ENCODE results near the gene HPSE.

HPSE gene

GRCh38 chr4:83263106-83263505 is 71.5 kb downstream of the HPSE start:
- WGBS: 81% methylated on average over 1 of the region's 1 CpG
- H3K9ac ChIP-seq (ENCODE audit: low read depth, low read length): no peak overlapping the region
- peaks cover 50% of the 10 kb centered on the region for H3K36me3 ChIP-seq (ENCODE audit: insufficient read depth, low read length)
- H3K9me3 ChIP-seq (ENCODE audit: insufficient read depth, low read depth, low read length): no peaks in the 10 kb centered on the region
- no peaks in the 10 kb centered on the region for H3K27me3 ChIP-seq (ENCODE audit: insufficient read depth, low read length)
- no peaks in the 10 kb centered on the region for H3K4me1 ChIP-seq (ENCODE audit: insufficient read depth, low read length)
- H3K27ac ChIP-seq (ENCODE audit: low read depth, low read length): no peak overlapping the region
- H3K4me3 ChIP-seq (ENCODE audit: low read length): no peak overlapping the region

DNA sequence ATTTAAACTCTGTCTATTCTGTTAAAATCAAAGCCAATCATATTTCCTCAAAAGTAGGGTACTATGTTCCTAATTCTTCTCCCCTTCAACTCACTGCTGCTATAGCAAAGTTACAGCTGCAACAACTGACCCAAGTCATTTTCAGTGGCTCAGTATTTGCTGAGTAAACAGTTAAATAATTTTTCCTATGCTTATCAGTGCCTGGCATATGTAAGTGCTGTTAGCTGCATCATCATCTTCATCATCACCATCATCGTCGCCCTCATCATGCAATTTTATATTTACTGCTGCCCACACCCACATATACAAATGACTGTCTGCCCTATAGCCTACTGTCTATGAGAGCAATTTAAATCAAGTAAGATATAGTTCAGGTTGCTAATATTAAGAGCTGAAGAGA is 72.0 kb downstream of the HPSE start:
- no peak overlapping the region for H3K9ac ChIP-seq (ENCODE audit: low read depth, low read length)
- no peak overlapping the region for H3K4me3 ChIP-seq (ENCODE audit: low read length)
- peaks cover 47% of the 10 kb centered on the region for H3K36me3 ChIP-seq (ENCODE audit: insufficient read depth, low read length)
- H3K4me1 ChIP-seq (ENCODE audit: insufficient read depth, low read length): no peaks in the 10 kb centered on the region
- H3K27me3 ChIP-seq (ENCODE audit: insufficient read depth, low read length): no peaks in the 10 kb centered on the region
- 97% methylated on average over 2 of the region's 2 CpGs for WGBS
- H3K9me3 ChIP-seq (ENCODE audit: insufficient read depth, low read depth, low read length): no peaks in the 10 kb centered on the region
- no peak overlapping the region for H3K27ac ChIP-seq (ENCODE audit: low read depth, low read length)

DNA sequence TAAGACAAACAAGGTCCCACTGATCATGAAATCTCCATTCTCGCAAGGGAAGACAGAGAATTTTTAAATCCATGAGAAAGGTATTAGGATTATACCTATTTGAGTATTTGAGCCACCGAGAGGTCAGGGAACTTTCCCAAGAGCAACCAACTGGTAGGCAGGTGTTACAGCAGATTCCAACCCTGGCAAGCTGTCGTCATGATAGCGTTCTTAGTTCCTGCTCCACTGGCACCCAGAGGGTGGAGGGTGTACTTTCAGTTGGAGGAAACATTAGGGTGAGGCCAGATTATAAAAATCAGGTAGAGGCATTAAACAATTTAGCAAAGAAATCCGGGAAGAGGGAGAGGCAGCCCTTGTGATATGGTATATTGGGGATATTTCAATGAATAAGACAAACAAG is 73.3 kb downstream of the HPSE start:
- no peaks in the 10 kb centered on the region for H3K4me1 ChIP-seq (ENCODE audit: insufficient read depth, low read length)
- 92% methylated on average over 5 of the region's 5 CpGs for WGBS
- H3K9me3 ChIP-seq (ENCODE audit: insufficient read depth, low read depth, low read length): no peaks in the 10 kb centered on the region
- peaks cover 37% of the 10 kb centered on the region for H3K36me3 ChIP-seq (ENCODE audit: insufficient read depth, low read length)
- no peak overlapping the region for H3K27ac ChIP-seq (ENCODE audit: low read depth, low read length)
- H3K27me3 ChIP-seq (ENCODE audit: insufficient read depth, low read length): no peaks in the 10 kb centered on the region
- no peak overlapping the region for H3K4me3 ChIP-seq (ENCODE audit: low read length)
- H3K9ac ChIP-seq (ENCODE audit: low read depth, low read length): no peak overlapping the region

DNA sequence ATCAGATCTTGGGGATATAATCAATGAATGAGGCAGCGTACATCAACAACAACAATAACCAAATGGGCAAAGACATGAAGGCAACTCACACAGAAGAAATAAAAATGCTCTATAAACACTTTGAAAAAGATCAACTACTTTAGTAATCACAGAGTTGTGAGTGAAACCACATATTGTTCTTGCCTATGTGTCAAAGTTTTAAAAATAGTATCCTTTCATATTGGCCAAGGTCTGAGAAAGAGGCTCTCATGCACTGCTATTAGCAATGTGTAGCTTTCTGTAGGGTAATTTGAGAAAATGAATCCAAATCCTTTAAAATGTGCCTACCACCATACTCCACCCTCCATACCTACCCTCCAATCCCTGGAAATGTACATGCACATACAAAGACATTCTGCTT is 75.1 kb downstream of the HPSE start:
- 100% methylated on average over 1 of the region's 1 CpG for WGBS

DNA sequence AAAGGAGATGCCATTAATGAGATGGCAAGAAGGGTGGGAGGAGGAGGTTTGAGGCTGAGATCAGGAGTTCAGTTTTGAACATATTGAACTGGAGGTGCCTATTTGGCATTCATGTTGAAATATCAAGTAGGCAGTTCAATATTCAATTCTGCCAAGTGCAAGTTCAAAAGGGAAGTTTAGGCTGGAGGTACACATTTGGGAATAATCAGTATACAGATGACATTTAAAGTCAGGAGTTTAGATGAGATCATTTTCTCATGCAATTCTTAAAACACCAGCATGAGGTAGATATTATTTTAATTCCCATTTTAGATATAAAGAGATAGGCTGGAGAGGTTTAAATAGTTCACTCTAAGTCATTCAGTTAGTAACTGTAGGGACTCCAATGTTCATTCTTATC is 76.2 kb downstream of the HPSE start:
- H3K27me3 ChIP-seq (ENCODE audit: insufficient read depth, low read length): no peaks in the 10 kb centered on the region
- H3K36me3 ChIP-seq (ENCODE audit: insufficient read depth, low read length): peaks cover 24% of the 10 kb centered on the region
- no peak overlapping the region for H3K4me3 ChIP-seq (ENCODE audit: low read length)
- no peak overlapping the region for H3K9ac ChIP-seq (ENCODE audit: low read depth, low read length)
- no peaks in the 10 kb centered on the region for H3K4me1 ChIP-seq (ENCODE audit: insufficient read depth, low read length)
- no peaks in the 10 kb centered on the region for H3K9me3 ChIP-seq (ENCODE audit: insufficient read depth, low read depth, low read length)
- no peak overlapping the region for H3K27ac ChIP-seq (ENCODE audit: low read depth, low read length)

More for the DNA sequence above, 75.1 kb downstream of the HPSE start:
- Histone ChIP-seq H3K27ac (ENCODE audit: low read depth, low read length) (no peak overlapping the region), H3K9ac (ENCODE audit: low read depth, low read length) (no peak overlapping the region), H3K36me3 (ENCODE audit: insufficient read depth, low read length) (peaks cover 31% of the 10 kb centered on the region), H3K4me3 (ENCODE audit: low read length) (no peak overlapping the region), H3K27me3 (ENCODE audit: insufficient read depth, low read length) (no peaks in the 10 kb centered on the region), H3K9me3 (ENCODE audit: insufficient read depth, low read depth, low read length) (no peaks in the 10 kb centered on the region), H3K4me1 (ENCODE audit: insufficient read depth, low read length) (no peaks in the 10 kb centered on the region)

DNA sequence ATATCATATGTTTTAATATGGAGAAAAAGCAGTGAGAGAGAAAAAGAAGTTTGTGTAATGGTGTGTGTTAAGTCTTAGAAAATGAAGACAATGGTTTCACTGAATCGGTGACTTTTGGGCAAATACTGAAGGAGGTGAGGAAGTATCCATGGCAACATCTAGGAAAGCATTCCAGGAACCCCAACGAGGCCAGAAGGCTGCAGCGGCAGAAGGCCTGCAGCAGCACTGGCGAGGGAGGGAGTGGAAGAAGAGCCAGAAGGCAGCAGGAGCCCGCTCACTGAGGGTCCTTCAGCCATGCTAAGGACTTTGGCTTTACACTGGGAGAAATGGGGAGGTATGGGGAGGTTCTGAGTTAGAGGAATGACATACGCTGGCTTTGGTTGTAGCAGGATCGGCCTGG is 76.8 kb downstream of the HPSE start:
- Histone ChIP-seq H3K9ac (ENCODE audit: low read depth, low read length) (no peak overlapping the region), H3K4me3 (ENCODE audit: low read length) (no peak overlapping the region), H3K4me1 (ENCODE audit: insufficient read depth, low read length) (no peaks in the 10 kb centered on the region), H3K36me3 (ENCODE audit: insufficient read depth, low read length) (peaks cover 19% of the 10 kb centered on the region; the same call in 1 of the 2 replicates), H3K9me3 (ENCODE audit: insufficient read depth, low read depth, low read length) (no peaks in the 10 kb centered on the region), H3K27ac (ENCODE audit: low read depth, low read length) (no peak overlapping the region), H3K27me3 (ENCODE audit: insufficient read depth, low read length) (no peaks in the 10 kb centered on the region)
- WGBS: 88% methylated on average over 7 of the region's 7 CpGs

GRCh38 chr4:83255584-83255983 is 79.1 kb downstream of the HPSE start:
- Histone ChIP-seq H3K27me3 (ENCODE audit: insufficient read depth, low read length) (no peaks in the 10 kb centered on the region), H3K36me3 (ENCODE audit: insufficient read depth, low read length) (0 out of 2 replicates have a peak, but pooled peaks cover 9% of the 10 kb centered on the region), H3K9ac (ENCODE audit: low read depth, low read length) (no peak overlapping the region), H3K4me1 (ENCODE audit: insufficient read depth, low read length) (peaks cover 5% of the 10 kb centered on the region; the same call in 1 of the 2 replicates), H3K27ac (ENCODE audit: low read depth, low read length) (no peak overlapping the region), H3K9me3 (ENCODE audit: insufficient read depth, low read depth, low read length) (no peaks in the 10 kb centered on the region), H3K4me3 (ENCODE audit: low read length) (no peak overlapping the region)
- no CpG with 5 or more reads among the region's 1 CpG for WGBS

DNA sequence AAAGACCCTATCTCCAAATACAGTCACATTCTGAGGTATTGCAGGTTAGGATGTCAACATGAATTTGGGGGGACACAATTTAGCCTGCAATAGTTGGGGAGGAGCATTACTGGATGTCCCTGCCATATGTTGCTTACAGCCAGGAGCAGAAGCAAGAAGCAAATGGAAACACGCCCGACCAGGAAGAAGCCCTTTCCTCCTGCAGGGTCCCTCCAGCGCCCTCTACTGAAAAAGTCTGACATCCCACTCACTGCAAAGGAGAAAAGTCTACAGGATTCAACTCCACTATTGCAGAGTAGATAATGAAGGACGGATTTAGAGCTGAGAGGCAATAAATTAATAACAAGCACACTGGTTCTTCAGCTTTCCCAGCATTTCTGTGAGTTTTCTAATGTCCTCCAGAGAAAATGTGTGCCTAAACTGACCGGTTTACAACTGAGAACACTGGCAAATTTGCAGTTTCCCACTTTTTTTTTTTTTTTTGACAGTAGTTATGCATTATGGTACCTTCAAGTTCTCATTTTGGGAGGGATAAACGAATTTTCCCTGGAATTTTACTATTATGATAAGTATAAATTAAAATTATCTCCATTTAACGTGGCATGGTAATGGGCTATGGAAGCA is 81.8 kb downstream of the HPSE start:
- H3K4me3 ChIP-seq (ENCODE audit: low read length): no peak overlapping the region
- no peak overlapping the region for H3K9ac ChIP-seq (ENCODE audit: low read depth, low read length)
- H3K9me3 ChIP-seq (ENCODE audit: insufficient read depth, low read depth, low read length): no peaks in the 10 kb centered on the region
- H3K27ac ChIP-seq (ENCODE audit: low read depth, low read length): no peak overlapping the region
- H3K4me1 ChIP-seq (ENCODE audit: insufficient read depth, low read length): peaks cover 7% of the 10 kb centered on the region; the same call in 1 of the 2 replicates
- no peaks in the 10 kb centered on the region for H3K27me3 ChIP-seq (ENCODE audit: insufficient read depth, low read length)
- WGBS: 46% methylated on average over 6 of the region's 7 CpGs
- no peaks in the 10 kb centered on the region for H3K36me3 ChIP-seq (ENCODE audit: insufficient read depth, low read length)

DNA sequence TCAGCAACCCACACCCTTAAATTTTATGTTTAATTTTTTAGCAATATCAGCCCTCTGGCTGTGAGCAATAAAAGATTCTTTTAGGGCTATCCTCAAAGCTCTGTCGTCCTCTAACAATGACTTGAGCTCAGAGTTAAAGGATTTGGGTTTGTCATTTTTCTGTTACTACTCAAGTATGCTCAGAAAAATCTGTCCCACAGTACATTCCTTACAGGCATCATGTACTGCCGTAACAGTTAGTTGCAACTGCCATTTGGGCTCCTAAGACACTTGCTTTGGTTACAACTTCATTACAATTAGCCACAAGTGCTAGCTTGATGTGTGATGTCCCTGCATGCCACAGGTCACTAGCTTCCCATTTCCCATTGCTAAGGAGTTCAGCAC is 83.2 kb downstream of the HPSE start:
- Histone ChIP-seq H3K4me1 (ENCODE audit: insufficient read depth, low read length) (peaks cover 7% of the 10 kb centered on the region; the same call in 1 of the 2 replicates), H3K27me3 (ENCODE audit: insufficient read depth, low read length) (no peaks in the 10 kb centered on the region), H3K36me3 (ENCODE audit: insufficient read depth, low read length) (no peaks in the 10 kb centered on the region), H3K27ac (ENCODE audit: low read depth, low read length) (no peak overlapping the region), H3K9me3 (ENCODE audit: insufficient read depth, low read depth, low read length) (no peaks in the 10 kb centered on the region), H3K4me3 (ENCODE audit: low read length) (no peak overlapping the region), H3K9ac (ENCODE audit: low read depth, low read length) (no peak overlapping the region)
- WGBS: 93% methylated on average over 2 of the region's 2 CpGs

GRCh38 chr4:83250687-83251446 is 83.8 kb downstream of the HPSE start:
- Histone ChIP-seq H3K36me3 (ENCODE audit: insufficient read depth, low read length) (no peaks in the 10 kb centered on the region), H3K4me1 (ENCODE audit: insufficient read depth, low read length) (peaks cover 7% of the 10 kb centered on the region; the same call in 1 of the 2 replicates), H3K27ac (ENCODE audit: low read depth, low read length) (no peak overlapping the region), H3K9ac (ENCODE audit: low read depth, low read length) (no peak overlapping the region), H3K27me3 (ENCODE audit: insufficient read depth, low read length) (no peaks in the 10 kb centered on the region), H3K4me3 (ENCODE audit: low read length) (no peak overlapping the region), H3K9me3 (ENCODE audit: insufficient read depth, low read depth, low read length) (no peaks in the 10 kb centered on the region)
- WGBS: 83% methylated on average over 7 of the region's 7 CpGs

DNA sequence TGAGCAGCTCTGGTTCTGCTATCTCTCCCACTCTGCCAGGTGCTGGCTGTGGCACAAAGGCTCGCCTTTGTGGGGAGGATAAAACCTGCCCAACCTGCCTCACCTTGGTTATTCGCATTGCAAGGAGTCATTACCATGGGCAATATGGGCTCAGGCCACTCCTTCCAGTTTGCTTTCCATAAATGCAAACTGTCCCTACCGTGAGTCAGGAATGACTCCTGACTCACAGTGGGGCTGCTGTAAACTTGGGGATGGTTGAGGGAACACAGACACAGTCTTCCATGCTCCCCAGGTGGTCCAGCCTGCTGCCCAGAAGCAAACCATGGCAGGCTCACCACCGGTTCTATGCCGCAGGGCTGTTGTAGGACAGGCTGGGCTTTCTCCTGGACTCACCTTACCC is 86.2 kb downstream of the HPSE start:
- H3K27me3 ChIP-seq (ENCODE audit: insufficient read depth, low read length): no peaks in the 10 kb centered on the region
- no peaks in the 10 kb centered on the region for H3K36me3 ChIP-seq (ENCODE audit: insufficient read depth, low read length)
- no peak overlapping the region for H3K4me3 ChIP-seq (ENCODE audit: low read length)
- no peak overlapping the region for H3K9ac ChIP-seq (ENCODE audit: low read depth, low read length)
- no peak overlapping the region for H3K27ac ChIP-seq (ENCODE audit: low read depth, low read length)
- H3K9me3 ChIP-seq (ENCODE audit: insufficient read depth, low read depth, low read length): no peaks in the 10 kb centered on the region
- WGBS: 86% methylated on average over 5 of the region's 5 CpGs
- H3K4me1 ChIP-seq (ENCODE audit: insufficient read depth, low read length): peaks cover 7% of the 10 kb centered on the region; the same call in 1 of the 2 replicates

Data from HUES64 (cell line).